Inflammatory macrophage treated with lipopolysaccharide for 1 hour (primary cell): ENCODE measurements around the gene STC2.

Source experiments
- DNase-seq, 2 donors: peaks; one replicate each; pipeline ENCODE4 v3.0.0-alpha.2; 2020 to 2022

The STC2 gene

GRCh38 chr5:173311818-173312585 lies 16.2 kb downstream of the STC2 start:
- DNase-seq, result no peak

- no peak for DNase-seq
Measured at GRCh38 chr5:173310861-173311785, 17.1 kb downstream of the STC2 start.

- DNase-seq, result no peak
Measured at GRCh38 chr5:173310218-173310769, 17.9 kb downstream of the STC2 start.

GRCh38 chr5:173309731-173310130 lies 18.5 kb downstream of the STC2 start:
- no peak for DNase-seq

- no peak for DNase-seq
Measured at GRCh38 chr5:173308226-173308625, 20.0 kb downstream of the STC2 start.

GRCh38 chr5:173307695-173308094 lies 20.5 kb downstream of the STC2 start:
- no peak for DNase-seq

GRCh38 chr5:173306695-173307094 lies 21.5 kb downstream of the STC2 start:
- no peak for DNase-seq

- DNase-seq, result no peak
Measured at GRCh38 chr5:173304591-173304988, 23.6 kb downstream of the STC2 start.

- DNase-seq, result no peak
Measured at GRCh38 chr5:173303878-173304590, 24.2 kb downstream of the STC2 start.

- no peak for DNase-seq
Measured at GRCh38 chr5:173302546-173303155, 25.6 kb downstream of the STC2 start.

GRCh38 chr5:173301695-173302545 lies 26.3 kb downstream of the STC2 start:
- DNase-seq, result no peak

GRCh38 chr5:173300389-173301047 lies 27.7 kb downstream of the STC2 start:
- DNase-seq, result no peak

- no peak for DNase-seq
Measured at GRCh38 chr5:173299820-173300219, 28.4 kb downstream of the STC2 start.

GRCh38 chr5:173298213-173298926 lies 29.8 kb downstream of the STC2 start:
- DNase-seq, result no peak

- DNase-seq, result no peak
Measured at GRCh38 chr5:173297813-173298212, 30.4 kb downstream of the STC2 start.

- no peak for DNase-seq
Measured at GRCh38 chr5:173296737-173297676, 31.2 kb downstream of the STC2 start.

- no peak for DNase-seq
Measured at GRCh38 chr5:173295796-173296195, 32.4 kb downstream of the STC2 start.

GRCh38 chr5:173294673-173295320 lies 33.4 kb downstream of the STC2 start:
- no peak for DNase-seq
